Esophagus (tissue), 2 donors: ENCODE results near the gene FAM161B. TPM values are rescaled to one million over a fixed set of nuclear protein-coding genes. Genes with fewer than 3 reads are reported as not detected.

Experiments
- H3K27ac ChIP-seq, 2 donors: one replicate each; pipeline ENCODE4 v1.5.1; 2013; ENCODE audit warnings: low read depth in 2 of 2, mild to moderate bottlenecking in 2 of 2, inconsistent platforms in 1 of 2, low read length in 1 of 2, moderate library complexity in 1 of 2
- H3K27me3 ChIP-seq, 2 donors: one replicate each; pipeline ENCODE4 v1.6.1; 2013; ENCODE audit warnings: low read length in 2 of 2, control low read depth in 1 of 2, mild to moderate bottlenecking in 1 of 2; ENCODE audit not compliant: insufficient read depth in 2 of 2, control insufficient read depth in 1 of 2
- H3K36me3 ChIP-seq, 2 donors: one replicate each; pipeline ENCODE4 v1.6.1; 2013; ENCODE audit warnings: low read length in 1 of 2; ENCODE audit not compliant: control insufficient read depth in 2 of 2, insufficient read depth in 2 of 2
- H3K4me1 ChIP-seq, 2 donors: one replicate each; pipeline ENCODE4 v1.6.1; 2013; ENCODE audit warnings: low read length in 1 of 2; ENCODE audit not compliant: control insufficient read depth in 2 of 2, insufficient read depth in 2 of 2
- H3K4me3 ChIP-seq, 2 donors: one replicate each; pipeline ENCODE4 v1.5.1; 2013; ENCODE audit warnings: low read length in 2 of 2, mild to moderate bottlenecking in 2 of 2, low read depth in 1 of 2, moderate library complexity in 1 of 2
- H3K9me3 ChIP-seq, 2 donors: one replicate each; pipeline ENCODE4 v1.6.1; 2013; ENCODE audit warnings: mild to moderate bottlenecking in 2 of 2, low read depth in 1 of 2, low read length in 1 of 2, moderate library complexity in 1 of 2; ENCODE audit not compliant: control insufficient read depth in 2 of 2, insufficient read depth in 1 of 2
- WGBS, 2 donors: extraction: QIAGEN DNeasy Blood & Tissue Kit; methylation state at CpG; one replicate each; pipeline ENCODE4 v1.1.7; 2013; 5-methylcytosine and 5-hydroxymethylcytosine counted together
- polyA plus RNA-seq, 2 donors: library from polyadenylated mRNA; stranded (reverse); fragments of 200-250 nt; gene quantifications; one replicate each; pipeline ENCODE4 v1.2.3, GENCODE V29; 2013
- donor health status: healthy with polysubstance abuse.
- donor health status: Bipolar disorder and iron deficiency.

FAM161B gene
- polyA plus RNA-seq, 2 donors, result 1.6 to 1.9 TPM

GRCh38 chr14:73887318-73887616, 62.6 kb downstream of the FAM161B start:
- H3K9me3 ChIP-seq, result no peaks in the 10 kb centered on the region
- H3K27ac ChIP-seq, result peak overlapping the region; percentile 91 to 99
- no peaks in the 10 kb centered on the region for H3K36me3 ChIP-seq
- peak overlapping the region; percentile 75 to 88 for H3K4me3 ChIP-seq
- 0 to 1% methylated on average over 7 of the region's 7 CpGs for WGBS, 2 donors
- H3K4me1 ChIP-seq, result no peaks in the 10 kb centered on the region
- H3K27me3 ChIP-seq, result no peaks in the 10 kb centered on the region

- no peaks in the 10 kb centered on the region for H3K9me3 ChIP-seq
- no peaks in the 10 kb centered on the region for H3K4me1 ChIP-seq
- H3K27me3 ChIP-seq, result no peaks in the 10 kb centered on the region
- 0 to 1% methylated on average over 64 to 65 of the region's 65 CpGs for WGBS, 2 donors
- H3K27ac ChIP-seq, result peak within 1 kb of the TSS; percentile 91 to 99
- H3K4me3 ChIP-seq, result peak within 1 kb of the TSS; percentile 75 to 88
- H3K36me3 ChIP-seq, result no peaks in the 10 kb centered on the region
Measured at GRCh38 chr14:73886449-73887317, 63.2 kb downstream of the FAM161B start, which contains the start of gene ZNF410. Gene ZNF410, plus strand, starts transcription at chr14:73886859. Its CDS starts 5,317 bp downstream, at chr14:73892176.

GRCh38 chr14:73884438-73885190, 65.3 kb downstream of the FAM161B start:
- Histone ChIP-seq H3K9me3 (no peaks in the 10 kb centered on the region), H3K4me1 (no peaks in the 10 kb centered on the region), H3K27ac (no peak overlapping the region), H3K36me3 (no peaks in the 10 kb centered on the region), H3K27me3 (no peaks in the 10 kb centered on the region), H3K4me3 (no peak overlapping the region)
- 79 to 81% methylated on average over 8 of the region's 8 CpGs for WGBS, 2 donors

Other genes with a start within 250 kb of the FAM161B start
- 10 to 100 TPM; 12.7 to 13.2 TPM for gene PNMA1, start 235.7 kb downstream of the FAM161B start, polyA plus RNA-seq
- gene PTGR2, start 98.3 kb downstream of the FAM161B start, polyA plus RNA-seq, result 1 to 10 TPM; 3.0 to 4.2 TPM
- gene ZNF410, start 63.2 kb downstream of the FAM161B start, polyA plus RNA-seq, result 10 to 100 TPM; 24.6 to 29.9 TPM
- 10 to 100 TPM; 11.2 to 16.4 TPM for gene COQ6, start 208 bp upstream of the FAM161B start, polyA plus RNA-seq
- gene ENTPD5, start 69.2 kb upstream of the FAM161B start, polyA plus RNA-seq, result 1 to 10 TPM; 8.1 to 8.3 TPM
- 1 to 10 TPM; 2.4 TPM for gene BBOF1, start 69.3 kb upstream of the FAM161B start, polyA plus RNA-seq
- 1 to 10 TPM; 7.2 TPM for gene ALDH6A1, start 134.4 kb upstream of the FAM161B start, polyA plus RNA-seq
- gene LIN52, start 134.9 kb upstream of the FAM161B start, polyA plus RNA-seq, result 1 to 10 TPM; 2.8 to 3.0 TPM